ENCODE measurements around the gene FAM118A. TPM values are rescaled to one million over a fixed set of nuclear protein-coding genes. Genes with fewer than 3 reads are reported as not detected.
"Not testable (repeated sequence)": the region's sequence is repeated elsewhere in the genome, so short reads cannot be mapped to it uniquely, and the experiment has no call there.

FAM118A gene
- total RNA-seq (2013) = 26.6 TPM
- 100 to 1,000 TPM in 1 of 3 donors, 10 to 100 TPM in 2; 20.0 to 423 (median 27.9) TPM for polyA plus RNA-seq
- polyA minus RNA-seq = 44.9 and 53.9 TPM in 2 replicates
- total RNA-seq = 7.1 to 91.8 (median 28.7) reads per million in 11 experiments

- TF ChIP-seq CTCF (IDR thresholded peaks at IDR 0.05) = no peak
- Mint-ChIP-seq H3K36me3 (peaks cover 8 to 17% of the 10 kb centered on the region in 2 donors), H3K27me3 (ENCODE audit: low read depth in 3 of 3) (peaks cover 2 to 5% (median 4%) of the 10 kb centered on the region in 3 donors), H3K4me1 (peaks cover 59% of the 10 kb centered on the region), H3K4me3 (peak within 1 kb of the TSS; percentile 88 to 91), H3K9me3 (no peaks in the 10 kb centered on the region), H3K27ac (peak within 1 kb of the TSS; percentile 88 to 96 (median 94))
- Histone ChIP-seq H3K27ac (ENCODE audit: low read depth in 1 of 2, low read length in 2 of 2) (peak within 1 kb of the TSS; percentile 88 to 90), H3K4me1 (ENCODE audit: control insufficient read depth in 1 of 2, insufficient read depth in 2 of 2, low read length in 2 of 2) (peaks cover 34 to 40% of the 10 kb centered on the region in 2 donors), H2AFZ (ENCODE audit: insufficient read depth, low read depth, low read length, poor library complexity, severe bottlenecking) (peak within 1 kb of the TSS; percentile 90), H3K36me3 (replicated peaks in 1 of 2; ENCODE audit: control insufficient read depth in 1 of 2, insufficient read depth in 2 of 2, low read length in 2 of 2) (peaks cover 0 to 3% of the 10 kb centered on the region in 2 donors), H4K20me1 (ENCODE audit: insufficient read depth, low read length) (peaks cover 8% of the 10 kb centered on the region), H3K27me3 (ENCODE audit: control insufficient read depth in 2 of 2, insufficient read depth in 2 of 2, low read length in 2 of 2) (no peaks in the 10 kb centered on the region), H3K4me2 (replicated peaks; ENCODE audit: extremely low read depth, low read length, poor library complexity, severe bottlenecking) (peak within 1 kb of the TSS; percentile 95), H3K9me3 (replicated peaks in 1 of 2; ENCODE audit: control insufficient read depth in 1 of 2, insufficient read depth in 1 of 2, low read length in 2 of 2) (no peaks in the 10 kb centered on the region), H3K4me3 (replicated peaks in 1 of 3; ENCODE audit: low read depth in 2 of 3, low read length in 3 of 3) (peak within 1 kb of the TSS; percentile 85 to 88 (median 88)), H3K9ac (ENCODE audit: insufficient read depth, low read length, poor library complexity, severe bottlenecking) (peak within 1 kb of the TSS; percentile 92), H3K79me2 (ENCODE audit: insufficient read depth, low read length) (peaks cover 41% of the 10 kb centered on the region)
- intact Hi-C loops (cut with micrococcal nuclease) = loop anchor here (2.0 to 5.0 kb wide), 4 partner anchors 25 to 82 kb away; partner anchors contain the start of gene UPK3A (in 1 of the 2)
- WGBS (ENCODE audit: insufficient coverage) = under 1% methylated on average over 93 of the region's 95 CpGs
- DNase-seq = peak; percentile 87 to 89 (median 89)
These were observed at the start of gene FAM118A for GRCh38 chr22:45309422-45310227. Gene FAM118A (plus strand): TSS chr22:45309934. CDS start chr22:45322380, 12,446 bp downstream.

DNA sequence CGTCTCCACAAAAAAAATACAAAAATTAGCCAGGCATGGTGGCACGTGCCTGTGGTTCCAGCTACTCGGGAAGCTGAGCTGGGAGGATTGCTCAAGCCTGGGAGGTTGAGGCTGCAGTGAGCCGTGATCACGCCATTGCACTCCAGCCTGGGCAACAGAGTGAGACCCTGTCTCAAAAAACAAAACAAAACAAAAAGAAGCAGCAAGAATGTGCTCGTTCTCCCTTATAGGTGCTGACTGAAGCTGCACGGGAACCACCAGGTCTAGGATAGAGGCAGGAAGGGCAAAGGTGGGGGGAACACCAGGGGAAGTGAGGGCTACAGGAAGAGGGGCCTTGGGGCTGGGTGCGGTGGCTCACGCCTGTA, 49.4 kb upstream of the FAM118A start:
- H3K36me3 ChIP-seq (replicated peaks in 1 of 2; ENCODE audit: control insufficient read depth in 1 of 2, insufficient read depth in 2 of 2, low read length in 2 of 2); H3K36me3 Mint-ChIP-seq; H3K9me3 Mint-ChIP-seq; H2AFZ ChIP-seq (ENCODE audit: insufficient read depth, low read depth, low read length, poor library complexity, severe bottlenecking); intact Hi-C loops (cut with micrococcal nuclease); H3K27me3 Mint-ChIP-seq (ENCODE audit: low read depth in 3 of 3); DNase-seq; H4K20me1 ChIP-seq (ENCODE audit: insufficient read depth, low read length); H3K27ac ChIP-seq (ENCODE audit: low read depth in 1 of 2, low read length in 2 of 2); H3K4me3 Mint-ChIP-seq; H3K4me3 ChIP-seq (replicated peaks in 1 of 3; ENCODE audit: low read depth in 2 of 3, low read length in 3 of 3); H3K9me3 ChIP-seq (replicated peaks in 1 of 2; ENCODE audit: control insufficient read depth in 1 of 2, insufficient read depth in 1 of 2, low read length in 2 of 2); H3K27me3 ChIP-seq (ENCODE audit: control insufficient read depth in 2 of 2, insufficient read depth in 2 of 2, low read length in 2 of 2); H3K9ac ChIP-seq (ENCODE audit: insufficient read depth, low read length, poor library complexity, severe bottlenecking); H3K4me2 ChIP-seq (replicated peaks; ENCODE audit: extremely low read depth, low read length, poor library complexity, severe bottlenecking); H3K79me2 ChIP-seq (ENCODE audit: insufficient read depth, low read length): not testable (repeated sequence)
- Mint-ChIP-seq H3K27ac (peak overlapping the region in 1 of 7 donors; percentile 80), H3K4me1 (peaks cover 34% of the 10 kb centered on the region)
- WGBS (ENCODE audit: insufficient coverage) = 70% methylated on average over 8 of the region's 9 CpGs
- peaks cover 37 to 39% of the 10 kb centered on the region in 2 donors for H3K4me1 ChIP-seq (ENCODE audit: control insufficient read depth in 1 of 2, insufficient read depth in 2 of 2, low read length in 2 of 2)

All from CD14-positive monocyte (primary cell).